Activated CD4-positive, CD25-positive, alpha-beta regulatory T cell treated with anti-CD3 and anti-CD28 coated beads, Interleukin-2, amount 50 U/mL, for 72 hours (primary cell): ENCODE measurements around the gene NOP53.
"Not testable (repeated sequence)": the region's sequence is repeated elsewhere in the genome, so short reads cannot be mapped to it uniquely, and the experiment has no call there.

ENCODE experiments used
- DNase-seq: peaks from one replicate; pipeline ENCODE4 v3.0.0; 2021

NOP53 gene

GRCh38 chr19:47779524-47780214 lies 34.3 kb downstream of the NOP53 start:
- no peak for DNase-seq

- DNase-seq, result no peak
Measured at GRCh38 chr19:47780215-47780551, 34.8 kb downstream of the NOP53 start.

GRCh38 chr19:47781590-47782262 lies 36.4 kb downstream of the NOP53 start:
- no peak for DNase-seq

GRCh38 chr19:47786566-47786965 lies 41.2 kb downstream of the NOP53 start:
- DNase-seq, result no peak

GRCh38 chr19:47787307-47787706 lies 42.0 kb downstream of the NOP53 start:
- not testable (repeated sequence) for DNase-seq

- not testable (repeated sequence) for DNase-seq
Measured at GRCh38 chr19:47789811-47790210, 44.5 kb downstream of the NOP53 start.

GRCh38 chr19:47790398-47790814 lies 45.1 kb downstream of the NOP53 start:
- peak; percentile 92 for DNase-seq

- DNase-seq, result no peak
Measured at GRCh38 chr19:47792616-47793015, 47.3 kb downstream of the NOP53 start.

GRCh38 chr19:47794526-47794925 lies 49.2 kb downstream of the NOP53 start:
- DNase-seq, result no peak

- DNase-seq, result no peak
Measured at GRCh38 chr19:47796785-47797184, 51.4 kb downstream of the NOP53 start.

GRCh38 chr19:47797996-47798903 lies 52.9 kb downstream of the NOP53 start:
- no peak for DNase-seq

GRCh38 chr19:47798904-47799266 lies 53.5 kb downstream of the NOP53 start:
- DNase-seq, result no peak

- no peak for DNase-seq
Measured at GRCh38 chr19:47801270-47801669, 55.9 kb downstream of the NOP53 start.

- DNase-seq, result no peak
Measured at GRCh38 chr19:47802521-47803043, 57.2 kb downstream of the NOP53 start.

- not testable (repeated sequence) for DNase-seq
Measured at GRCh38 chr19:47803148-47803547, 57.8 kb downstream of the NOP53 start.

- DNase-seq, result not testable (repeated sequence)
Measured at GRCh38 chr19:47803671-47804070, 58.3 kb downstream of the NOP53 start.

- not testable (repeated sequence) for DNase-seq
Measured at GRCh38 chr19:47804451-47804850, 59.1 kb downstream of the NOP53 start, which contains the start of gene TPRX1. TSS of gene TPRX1 (minus strand) at chr19:47804551. CDS start at chr19:47804539, 12 bp downstream.

GRCh38 chr19:47805313-47805712 lies 60.0 kb downstream of the NOP53 start:
- no peak for DNase-seq

GRCh38 chr19:47806435-47806834 lies 61.1 kb downstream of the NOP53 start:
- no peak for DNase-seq
